ENCODE data around the gene COX8C.

The COX8C gene

DNA sequence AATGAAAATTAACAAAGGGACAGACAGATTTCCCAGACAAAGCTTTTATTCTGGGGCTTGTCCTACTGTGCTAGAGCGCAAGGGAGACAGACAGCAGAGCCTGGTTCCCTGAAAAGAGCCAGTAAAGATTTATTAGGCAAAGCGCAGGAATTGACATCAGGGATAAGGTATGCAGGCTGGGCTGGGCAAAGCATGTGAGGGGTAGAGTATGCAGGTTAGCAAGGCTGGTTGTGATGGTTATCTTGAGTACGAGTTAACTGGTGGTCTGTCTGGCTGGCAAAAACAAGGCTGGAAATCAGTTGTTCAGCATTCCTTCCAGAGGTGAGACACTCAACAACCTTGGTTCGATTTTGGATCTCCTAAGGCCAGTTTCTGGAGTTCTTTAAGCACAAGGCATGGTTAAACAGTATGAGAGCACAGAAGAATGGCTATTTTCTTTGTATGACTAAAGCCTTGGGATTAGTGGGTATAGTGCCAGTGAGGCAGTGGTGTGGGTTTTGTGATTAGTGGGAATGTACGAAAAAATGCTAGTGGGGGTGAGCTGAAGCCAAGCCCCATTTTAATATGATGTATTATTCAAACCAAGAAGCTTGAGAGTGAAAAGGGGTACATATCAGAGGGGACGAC is 45.0 kb upstream of the COX8C start:
- Histone ChIP-seq H3K4me1 (ENCODE audit: control insufficient read depth, low read length) (peaks cover under 1% of the 10 kb centered on the region; the same call in 1 of the 2 replicates), H3K36me3 (ENCODE audit: control insufficient read depth, low read length) (no peaks in the 10 kb centered on the region), H3K27me3 (ENCODE audit: control insufficient read depth, low read length) (no peaks in the 10 kb centered on the region), H4K20me1 (ENCODE audit: control insufficient read depth, insufficient read depth, low read depth, low read length) (peaks cover 4% of the 10 kb centered on the region; the same call in 1 of the 2 replicates), H3K4me2 (ENCODE audit: low read length) (no peak overlapping the region), H3K9me2 (replicated peaks; ENCODE audit: control insufficient read depth, low read length) (no peaks in the 10 kb centered on the region), H3K27ac (ENCODE audit: low read depth, low read length) (no peak overlapping the region), H3K79me2 (ENCODE audit: control insufficient read depth, low read length) (peaks cover 60% of the 10 kb centered on the region), H3K9me3 (ENCODE audit: control insufficient read depth, insufficient read depth, low read length) (no peaks in the 10 kb centered on the region), H3K4me3 (ENCODE audit: low read length) (no peak overlapping the region), H3F3A (ENCODE audit: control insufficient read depth, insufficient read depth) (no peaks in the 10 kb centered on the region)
- no peak for TF ChIP-seq EZH2phosphoT487 (IDR thresholded peaks at IDR 0.05; ENCODE audit: borderline replicate concordance, low read length)
- TF ChIP-seq, protein P1, sequence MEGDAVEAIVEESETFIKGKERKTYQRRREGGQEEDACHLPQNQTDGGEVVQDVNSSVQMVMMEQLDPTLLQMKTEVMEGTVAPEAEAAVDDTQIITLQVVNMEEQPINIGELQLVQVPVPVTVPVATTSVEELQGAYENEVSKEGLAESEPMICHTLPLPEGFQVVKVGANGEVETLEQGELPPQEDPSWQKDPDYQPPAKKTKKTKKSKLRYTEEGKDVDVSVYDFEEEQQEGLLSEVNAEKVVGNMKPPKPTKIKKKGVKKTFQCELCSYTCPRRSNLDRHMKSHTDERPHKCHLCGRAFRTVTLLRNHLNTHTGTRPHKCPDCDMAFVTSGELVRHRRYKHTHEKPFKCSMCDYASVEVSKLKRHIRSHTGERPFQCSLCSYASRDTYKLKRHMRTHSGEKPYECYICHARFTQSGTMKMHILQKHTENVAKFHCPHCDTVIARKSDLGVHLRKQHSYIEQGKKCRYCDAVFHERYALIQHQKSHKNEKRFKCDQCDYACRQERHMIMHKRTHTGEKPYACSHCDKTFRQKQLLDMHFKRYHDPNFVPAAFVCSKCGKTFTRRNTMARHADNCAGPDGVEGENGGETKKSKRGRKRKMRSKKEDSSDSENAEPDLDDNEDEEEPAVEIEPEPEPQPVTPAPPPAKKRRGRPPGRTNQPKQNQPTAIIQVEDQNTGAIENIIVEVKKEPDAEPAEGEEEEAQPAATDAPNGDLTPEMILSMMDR (IDR thresholded peaks at IDR 0.05; ENCODE audit: low read depth, low read length, poor library complexity, severe bottlenecking): no peak

- Histone ChIP-seq H3K27me3 (ENCODE audit: control insufficient read depth, low read length) (no peaks in the 10 kb centered on the region), H3K9me3 (ENCODE audit: control insufficient read depth, insufficient read depth, low read length) (no peaks in the 10 kb centered on the region), H3K4me1 (ENCODE audit: control insufficient read depth, low read length) (peaks cover 6% of the 10 kb centered on the region), H3F3A (ENCODE audit: control insufficient read depth, insufficient read depth) (no peaks in the 10 kb centered on the region), H3K4me3 (ENCODE audit: low read length) (no peak overlapping the region), H3K4me2 (ENCODE audit: low read length) (no peak overlapping the region), H3K36me3 (ENCODE audit: control insufficient read depth, low read length) (no peaks in the 10 kb centered on the region), H3K9me2 (replicated peaks; ENCODE audit: control insufficient read depth, low read length) (no peaks in the 10 kb centered on the region), H3K27ac (ENCODE audit: low read depth, low read length) (no peak overlapping the region), H3K79me2 (ENCODE audit: control insufficient read depth, low read length) (peaks cover 62% of the 10 kb centered on the region), H4K20me1 (ENCODE audit: control insufficient read depth, insufficient read depth, low read depth, low read length) (peaks cover 4% of the 10 kb centered on the region; the same call in 1 of the 2 replicates)
- TF ChIP-seq EZH2phosphoT487 (IDR thresholded peaks at IDR 0.05; ENCODE audit: borderline replicate concordance, low read length): no peak
- TF ChIP-seq, protein P1 (IDR thresholded peaks at IDR 0.05; ENCODE audit: low read depth, low read length, poor library complexity, severe bottlenecking): no peak
Measured at GRCh38 chr14:93302688-93303581, 44.0 kb upstream of the COX8C start.

GRCh38 chr14:93303659-93304058 is 43.3 kb upstream of the COX8C start:
- Histone ChIP-seq H3K36me3 (ENCODE audit: control insufficient read depth, low read length) (no peaks in the 10 kb centered on the region), H3K27ac (ENCODE audit: low read depth, low read length) (no peak overlapping the region), H3K9me3 (ENCODE audit: control insufficient read depth, insufficient read depth, low read length) (no peaks in the 10 kb centered on the region), H3K4me2 (ENCODE audit: low read length) (no peak overlapping the region), H3K79me2 (ENCODE audit: control insufficient read depth, low read length) (peaks cover 66% of the 10 kb centered on the region), H3F3A (ENCODE audit: control insufficient read depth, insufficient read depth) (no peaks in the 10 kb centered on the region), H3K9me2 (replicated peaks; ENCODE audit: control insufficient read depth, low read length) (no peaks in the 10 kb centered on the region), H4K20me1 (ENCODE audit: control insufficient read depth, insufficient read depth, low read depth, low read length) (peaks cover 4% of the 10 kb centered on the region; the same call in 1 of the 2 replicates), H3K27me3 (ENCODE audit: control insufficient read depth, low read length) (no peaks in the 10 kb centered on the region), H3K4me1 (ENCODE audit: control insufficient read depth, low read length) (peaks cover 6% of the 10 kb centered on the region), H3K4me3 (ENCODE audit: low read length) (no peak overlapping the region)
- TF ChIP-seq EZH2phosphoT487 (IDR thresholded peaks at IDR 0.05; ENCODE audit: borderline replicate concordance, low read length): no peak
- TF ChIP-seq, protein P1 (IDR thresholded peaks at IDR 0.05; ENCODE audit: low read depth, low read length, poor library complexity, severe bottlenecking): no peak

Measured in DOHH2 (cell line).